Body of pancreas (tissue), 4 donors: Measurements from ENCODE around the gene ZNF578.

Experiments
- POLR2A ChIP-seq, 3 donors: fragments of 450-650 bp; IDR thresholded peaks; one replicate each; pipeline ENCODE4 v1.6.1; 2016; ENCODE audit warnings: antibody characterized with exemption in 3 of 3, mild to moderate bottlenecking in 2 of 3
- TF ChIP-seq, protein P1 (sequence below), 7 experiments: fragments of 450-650 bp in 4 of 7; fragments of 200-600 bp in 3 of 7; sonication (generic) in 3 of 7; IDR thresholded peaks; one replicate each; pipeline ENCODE4 v1.5.1; 2016 to 2019; ENCODE audit warnings: antibody characterized with exemption in 7 of 7

DNA sequence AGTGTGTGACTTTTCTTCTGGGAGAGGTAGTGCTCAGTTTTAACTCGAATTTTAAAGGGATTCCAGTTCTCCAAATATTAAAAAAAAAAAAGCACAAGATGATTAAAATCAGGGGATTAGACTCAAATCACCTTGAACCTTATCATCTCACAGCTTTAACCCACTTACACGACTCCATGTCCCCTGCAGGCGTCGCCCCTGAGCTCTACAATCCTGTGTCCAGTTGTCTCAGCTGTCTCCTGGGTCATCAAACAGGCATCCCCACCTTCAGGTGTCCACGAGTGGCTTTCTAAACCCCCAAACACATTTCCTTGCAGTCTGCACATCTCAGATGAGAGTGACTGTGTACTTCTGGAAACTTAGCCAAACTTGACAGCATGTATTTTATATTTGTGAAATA, 88.3 kb downstream of the ZNF578 start:
- TF ChIP-seq, protein P1, sequence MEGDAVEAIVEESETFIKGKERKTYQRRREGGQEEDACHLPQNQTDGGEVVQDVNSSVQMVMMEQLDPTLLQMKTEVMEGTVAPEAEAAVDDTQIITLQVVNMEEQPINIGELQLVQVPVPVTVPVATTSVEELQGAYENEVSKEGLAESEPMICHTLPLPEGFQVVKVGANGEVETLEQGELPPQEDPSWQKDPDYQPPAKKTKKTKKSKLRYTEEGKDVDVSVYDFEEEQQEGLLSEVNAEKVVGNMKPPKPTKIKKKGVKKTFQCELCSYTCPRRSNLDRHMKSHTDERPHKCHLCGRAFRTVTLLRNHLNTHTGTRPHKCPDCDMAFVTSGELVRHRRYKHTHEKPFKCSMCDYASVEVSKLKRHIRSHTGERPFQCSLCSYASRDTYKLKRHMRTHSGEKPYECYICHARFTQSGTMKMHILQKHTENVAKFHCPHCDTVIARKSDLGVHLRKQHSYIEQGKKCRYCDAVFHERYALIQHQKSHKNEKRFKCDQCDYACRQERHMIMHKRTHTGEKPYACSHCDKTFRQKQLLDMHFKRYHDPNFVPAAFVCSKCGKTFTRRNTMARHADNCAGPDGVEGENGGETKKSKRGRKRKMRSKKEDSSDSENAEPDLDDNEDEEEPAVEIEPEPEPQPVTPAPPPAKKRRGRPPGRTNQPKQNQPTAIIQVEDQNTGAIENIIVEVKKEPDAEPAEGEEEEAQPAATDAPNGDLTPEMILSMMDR (IDR thresholded peaks at IDR 0.05): no peak
- TF ChIP-seq POLR2A (IDR thresholded peaks at IDR 0.05): no peak
